ENCODE data around the gene PPARA.

DNA sequence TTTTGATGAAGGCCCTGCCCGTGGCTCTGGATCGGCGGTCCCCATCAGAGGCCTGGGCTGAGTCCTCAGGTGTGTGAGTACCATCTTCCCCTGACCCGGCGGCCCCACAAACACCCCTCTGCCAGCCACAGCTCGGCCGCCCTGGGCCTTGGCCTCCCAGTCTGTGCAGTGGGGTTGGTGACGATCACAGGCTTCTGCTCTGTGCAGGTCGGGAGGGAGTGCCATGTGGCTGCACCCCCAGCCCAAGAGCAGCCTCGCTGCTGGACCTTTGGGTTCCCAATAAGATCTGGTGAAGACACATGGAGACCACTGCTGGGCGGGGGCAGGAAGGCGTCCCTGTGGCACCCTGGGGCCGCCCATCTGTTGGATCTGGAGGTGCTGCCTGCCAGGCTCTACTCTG is 47.1 kb upstream of the PPARA start:
- TF ChIP-seq, protein P1, sequence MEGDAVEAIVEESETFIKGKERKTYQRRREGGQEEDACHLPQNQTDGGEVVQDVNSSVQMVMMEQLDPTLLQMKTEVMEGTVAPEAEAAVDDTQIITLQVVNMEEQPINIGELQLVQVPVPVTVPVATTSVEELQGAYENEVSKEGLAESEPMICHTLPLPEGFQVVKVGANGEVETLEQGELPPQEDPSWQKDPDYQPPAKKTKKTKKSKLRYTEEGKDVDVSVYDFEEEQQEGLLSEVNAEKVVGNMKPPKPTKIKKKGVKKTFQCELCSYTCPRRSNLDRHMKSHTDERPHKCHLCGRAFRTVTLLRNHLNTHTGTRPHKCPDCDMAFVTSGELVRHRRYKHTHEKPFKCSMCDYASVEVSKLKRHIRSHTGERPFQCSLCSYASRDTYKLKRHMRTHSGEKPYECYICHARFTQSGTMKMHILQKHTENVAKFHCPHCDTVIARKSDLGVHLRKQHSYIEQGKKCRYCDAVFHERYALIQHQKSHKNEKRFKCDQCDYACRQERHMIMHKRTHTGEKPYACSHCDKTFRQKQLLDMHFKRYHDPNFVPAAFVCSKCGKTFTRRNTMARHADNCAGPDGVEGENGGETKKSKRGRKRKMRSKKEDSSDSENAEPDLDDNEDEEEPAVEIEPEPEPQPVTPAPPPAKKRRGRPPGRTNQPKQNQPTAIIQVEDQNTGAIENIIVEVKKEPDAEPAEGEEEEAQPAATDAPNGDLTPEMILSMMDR (IDR thresholded peaks at IDR 0.05), result no peak
- TF ChIP-seq EZH2 (IDR thresholded peaks at IDR 0.05; ENCODE audit: borderline replicate concordance, insufficient read depth, low read depth, low read length, poor library complexity, severe bottlenecking), result no peak

All from B cell (primary cell).